HUES64 (cell line): ENCODE data around the gene STAU1.
"Not testable (repeated sequence)": the region's sequence is repeated elsewhere in the genome, so short reads cannot be mapped to it uniquely, and the experiment has no call there.

ENCODE experiments used
- H3K27ac ChIP-seq: 2 replicates; pipeline ENCODE4 v1.7.0; 2013; ENCODE audit warnings: low read depth, low read length, inconsistent platforms
- H3K27me3 ChIP-seq: 2 replicates; pipeline ENCODE4 v1.6.1; 2013; ENCODE audit warnings: mild to moderate bottlenecking, low read length; ENCODE audit not compliant: insufficient read depth
- H3K36me3 ChIP-seq: 2 replicates; pipeline ENCODE4 v1.6.1; 2013; ENCODE audit warnings: mild to moderate bottlenecking, low read length; ENCODE audit not compliant: insufficient read depth
- H3K4me1 ChIP-seq: 2 replicates; pipeline ENCODE4 v1.6.1; 2013; ENCODE audit warnings: mild to moderate bottlenecking, low read length, moderate library complexity; ENCODE audit not compliant: insufficient read depth
- H3K4me3 ChIP-seq: 2 replicates; pipeline ENCODE4 v1.5.1; 2013; ENCODE audit warnings: mild to moderate bottlenecking, low read length, moderate library complexity
- H3K9ac ChIP-seq: 2 replicates; pipeline ENCODE4 v1.6.1; 2013; ENCODE audit warnings: mild to moderate bottlenecking, low read depth, low read length
- H3K9me3 ChIP-seq: 2 replicates; pipeline ENCODE4 v1.6.1; 2013; ENCODE audit warnings: low read depth, low read length; ENCODE audit not compliant: insufficient read depth
- WGBS: fragments of 150-250, 120-280 bp; methylation state at CpG from one replicate; pipeline ENCODE4 v1.1.7; 2013; ENCODE audit warnings: missing lambda C conversion rate; 5-methylcytosine and 5-hydroxymethylcytosine counted together

The STAU1 gene

GRCh38 chr20:49112596-49113274, 75.4 kb downstream of the STAU1 start:
- Histone ChIP-seq H3K4me3 (no peak overlapping the region), H3K4me1 (no peaks in the 10 kb centered on the region), H3K27me3 (no peaks in the 10 kb centered on the region), H3K9me3 (no peaks in the 10 kb centered on the region), H3K9ac (no peak overlapping the region), H3K27ac (no peak overlapping the region), H3K36me3 (peaks cover 58% of the 10 kb centered on the region)
- 95% methylated on average over 14 of the region's 15 CpGs for WGBS

DNA sequence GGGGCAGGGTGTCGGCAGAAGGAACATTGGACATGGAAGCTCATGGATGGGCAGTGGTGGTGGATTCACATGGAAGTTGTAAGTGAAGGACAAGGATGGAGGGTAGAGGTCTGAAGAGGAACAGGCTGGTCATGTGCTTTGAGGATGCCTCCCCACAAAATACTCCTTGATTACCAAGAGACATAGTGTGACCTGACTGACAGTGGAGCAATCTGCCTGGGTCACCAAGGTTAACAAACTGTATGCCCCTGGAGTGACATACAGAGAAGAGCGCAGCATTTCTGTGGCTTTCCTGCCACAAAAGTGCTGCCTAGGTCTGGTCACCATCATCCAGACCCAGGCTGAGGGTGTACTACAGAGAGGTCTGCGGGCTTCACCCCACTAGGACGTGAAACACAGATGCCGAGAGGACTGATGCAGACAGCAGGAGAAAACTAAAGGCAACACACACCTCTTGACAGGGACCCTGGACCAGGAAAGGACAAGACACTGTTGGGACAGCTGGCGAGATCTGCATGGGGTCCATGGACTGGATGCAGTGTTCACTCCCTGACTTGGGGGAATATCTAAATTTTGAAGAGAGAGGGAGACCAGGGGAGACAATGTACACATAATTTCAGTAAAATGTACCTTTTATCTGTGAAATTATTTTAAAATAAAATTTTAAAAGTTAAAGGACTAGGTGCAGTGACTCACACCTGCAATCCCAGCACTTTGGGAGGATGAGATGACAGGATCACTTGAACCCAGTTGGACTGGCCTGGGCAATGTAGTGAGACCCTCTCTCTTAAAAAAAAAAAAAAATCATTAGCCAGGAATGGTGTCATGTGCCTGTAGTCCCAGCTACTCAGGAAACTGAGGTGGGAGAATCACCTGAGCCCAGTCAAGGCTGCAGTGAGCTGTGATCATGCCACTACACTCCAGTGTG, 77.1 kb downstream of the STAU1 start:
- Histone ChIP-seq H3K36me3 (peaks cover 41% of the 10 kb centered on the region), H3K27ac (no peak overlapping the region), H3K27me3 (no peaks in the 10 kb centered on the region), H3K9ac (no peak overlapping the region), H3K4me3 (no peak overlapping the region), H3K4me1 (no peaks in the 10 kb centered on the region), H3K9me3 (no peaks in the 10 kb centered on the region)
- 94% methylated on average over 6 of the region's 6 CpGs for WGBS

DNA sequence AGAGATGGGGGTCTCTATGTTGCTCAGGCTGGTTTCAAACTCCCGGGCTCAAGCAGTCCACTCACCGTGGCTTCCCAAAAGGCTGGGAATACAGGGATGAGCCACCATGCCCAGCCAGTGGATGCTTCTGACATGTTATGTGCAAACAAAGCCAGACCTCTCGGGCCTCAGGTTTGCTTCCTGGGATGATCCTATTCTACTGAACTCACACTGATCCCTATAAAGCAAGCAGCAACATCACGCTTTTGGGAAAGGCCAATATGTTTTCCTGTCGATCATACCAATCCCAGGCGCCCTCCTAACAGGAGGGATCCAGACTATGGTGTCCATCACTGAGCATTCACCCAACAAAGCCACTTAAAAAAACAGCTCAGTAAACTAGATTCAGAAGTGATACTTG, 81.8 kb downstream of the STAU1 start:
- 95% methylated on average over 6 of the region's 6 CpGs for WGBS
- H3K4me3 ChIP-seq = no peak overlapping the region
- H3K36me3 ChIP-seq = peaks cover 39% of the 10 kb centered on the region
- H3K27ac ChIP-seq = no peak overlapping the region
- H3K9me3 ChIP-seq = no peaks in the 10 kb centered on the region
- H3K4me1 ChIP-seq = no peaks in the 10 kb centered on the region; the same call in 1 of the 2 replicates
- no peaks in the 10 kb centered on the region for H3K27me3 ChIP-seq
- no peak overlapping the region for H3K9ac ChIP-seq

GRCh38 chr20:49104979-49105547, 83.1 kb downstream of the STAU1 start:
- H3K4me1 ChIP-seq, H3K9me3 ChIP-seq, H3K27ac ChIP-seq, H3K9ac ChIP-seq, H3K27me3 ChIP-seq, H3K4me3 ChIP-seq: not testable (repeated sequence)
- peaks cover 49% of the 10 kb centered on the region for H3K36me3 ChIP-seq
- 96% methylated on average over 11 of the region's 11 CpGs for WGBS

DNA sequence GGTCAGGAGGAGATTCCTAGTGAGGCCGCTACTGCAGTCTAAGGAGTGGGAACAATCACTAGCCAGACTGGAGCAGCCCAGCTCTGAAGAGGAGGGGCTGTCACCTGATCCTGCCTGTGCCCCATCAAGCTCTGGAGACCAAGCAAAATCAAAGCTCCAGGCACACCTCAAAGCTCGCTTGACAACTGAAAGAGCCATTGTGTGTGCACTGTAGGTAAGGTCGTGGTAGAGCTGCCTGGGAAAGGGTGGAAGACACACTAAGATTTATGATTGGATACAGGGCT, 83.8 kb downstream of the STAU1 start:
- peaks cover 53% of the 10 kb centered on the region for H3K36me3 ChIP-seq
- no peaks in the 10 kb centered on the region for H3K27me3 ChIP-seq
- no peak overlapping the region for H3K9ac ChIP-seq
- H3K9me3 ChIP-seq = no peaks in the 10 kb centered on the region
- 93% methylated on average over 3 of the region's 3 CpGs for WGBS
- H3K4me1 ChIP-seq = no peaks in the 10 kb centered on the region; the same call in 1 of the 2 replicates
- no peak overlapping the region for H3K27ac ChIP-seq
- no peak overlapping the region for H3K4me3 ChIP-seq

GRCh38 chr20:49103647-49104364, 84.3 kb downstream of the STAU1 start:
- Histone ChIP-seq H3K9ac (no peak overlapping the region), H3K4me3 (no peak overlapping the region), H3K27ac (no peak overlapping the region), H3K27me3 (no peaks in the 10 kb centered on the region), H3K9me3 (no peaks in the 10 kb centered on the region), H3K4me1 (no peaks in the 10 kb centered on the region; the same call in 1 of the 2 replicates), H3K36me3 (peaks cover 58% of the 10 kb centered on the region)
- WGBS = 94% methylated on average over 7 of the region's 7 CpGs

DNA sequence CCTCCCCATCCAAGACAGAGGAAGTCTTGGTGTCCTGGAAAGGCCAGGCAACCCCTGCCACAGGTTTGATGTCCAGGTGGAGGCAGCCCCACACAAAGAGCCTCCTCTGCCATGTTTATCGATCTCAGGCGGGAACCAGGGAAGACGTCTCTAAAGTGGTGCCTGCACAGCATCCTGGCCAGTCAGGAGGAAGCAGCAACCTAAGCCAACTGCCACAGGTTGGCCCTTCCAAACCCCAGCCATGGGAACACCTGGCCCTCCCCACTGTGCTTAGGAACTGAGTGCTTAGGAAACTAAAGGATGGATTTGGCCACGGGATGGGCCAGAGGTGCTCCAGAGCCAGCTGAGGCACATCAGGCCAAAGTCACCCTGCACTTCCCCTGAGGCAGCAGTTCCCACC, 85.1 kb downstream of the STAU1 start:
- H3K9ac ChIP-seq = no peak overlapping the region
- no peaks in the 10 kb centered on the region for H3K9me3 ChIP-seq
- WGBS = 94% methylated on average over 4 of the region's 4 CpGs
- H3K27ac ChIP-seq = no peak overlapping the region
- peaks cover 66% of the 10 kb centered on the region for H3K36me3 ChIP-seq
- H3K4me3 ChIP-seq = no peak overlapping the region
- no peaks in the 10 kb centered on the region for H3K27me3 ChIP-seq
- no peaks in the 10 kb centered on the region; the same call in 1 of the 2 replicates for H3K4me1 ChIP-seq

DNA sequence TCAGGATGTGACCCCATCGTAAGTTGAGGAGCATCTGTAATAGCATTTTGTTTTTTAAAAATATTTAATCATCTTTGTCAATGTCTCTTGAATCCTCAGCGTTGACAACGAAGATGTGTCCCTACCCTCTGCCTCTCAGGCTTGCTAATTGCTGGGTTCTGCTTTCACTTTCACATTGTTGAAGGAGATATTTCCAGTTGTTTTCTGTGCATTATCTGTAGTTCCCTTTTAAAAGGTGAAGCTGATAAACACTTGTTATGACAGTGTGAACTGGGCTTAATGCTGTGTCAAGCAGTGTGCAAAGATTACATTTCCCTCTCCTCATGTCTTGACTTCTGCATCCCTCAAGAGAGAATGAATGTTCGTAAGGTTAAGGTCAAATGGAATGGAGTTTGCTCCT, 87.2 kb downstream of the STAU1 start:
- H3K9me3 ChIP-seq = no peaks in the 10 kb centered on the region
- H3K4me3 ChIP-seq = no peak overlapping the region
- H3K27ac ChIP-seq = no peak overlapping the region
- peaks cover 82% of the 10 kb centered on the region for H3K36me3 ChIP-seq
- H3K4me1 ChIP-seq = no peaks in the 10 kb centered on the region; the same call in 1 of the 2 replicates
- no peaks in the 10 kb centered on the region for H3K27me3 ChIP-seq
- 98% methylated on average over 3 of the region's 4 CpGs for WGBS
- no peak overlapping the region for H3K9ac ChIP-seq

DNA sequence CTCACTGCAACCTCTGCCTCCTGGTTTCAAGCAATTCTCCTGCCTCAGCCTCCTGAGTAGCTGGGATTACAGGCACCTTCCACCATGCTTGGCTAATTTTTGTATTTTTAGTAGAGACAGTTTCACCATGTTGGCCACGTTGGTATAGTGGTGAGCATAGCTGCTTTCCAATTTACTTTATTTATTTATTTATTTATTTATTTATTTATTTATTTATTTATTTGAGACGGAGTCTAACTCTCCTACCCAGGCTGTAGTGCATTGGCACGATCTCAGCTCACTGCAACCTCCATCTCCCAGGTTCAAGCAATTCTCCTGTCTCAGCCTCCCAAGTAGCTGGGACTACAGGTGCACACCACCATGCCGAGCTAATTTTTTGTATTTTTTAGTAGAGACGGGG, 87.8 kb downstream of the STAU1 start:
- not testable (repeated sequence) for H3K27ac ChIP-seq, H3K9me3 ChIP-seq, H3K4me1 ChIP-seq, H3K27me3 ChIP-seq, H3K9ac ChIP-seq, H3K4me3 ChIP-seq
- H3K36me3 ChIP-seq = peaks cover 89% of the 10 kb centered on the region
- WGBS = 92% methylated on average over 4 of the region's 5 CpGs

DNA sequence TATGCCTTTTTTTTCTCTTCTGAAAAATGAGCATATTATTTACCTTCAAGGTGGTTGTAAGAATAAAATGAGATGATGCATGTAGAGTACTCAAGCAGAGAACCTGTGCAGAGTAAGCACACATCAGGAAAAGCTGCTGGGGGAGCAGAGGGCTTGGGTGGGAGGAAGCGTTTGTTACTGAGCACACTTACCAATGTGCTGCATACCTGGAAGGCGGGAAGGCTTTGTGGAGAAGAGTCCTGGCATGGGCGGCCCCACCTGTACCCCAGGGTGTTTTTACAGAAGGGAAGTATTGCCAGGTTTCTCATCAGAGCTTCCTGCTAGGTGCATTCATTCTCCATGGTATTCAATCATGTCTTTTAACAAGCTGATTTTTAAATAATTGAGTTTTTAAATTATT, 89.1 kb downstream of the STAU1 start:
- no peak overlapping the region for H3K9ac ChIP-seq
- H3K27ac ChIP-seq = no peak overlapping the region
- 89% methylated on average over 3 of the region's 3 CpGs for WGBS
- H3K4me3 ChIP-seq = no peak overlapping the region
- H3K36me3 ChIP-seq = peaks cover 94% of the 10 kb centered on the region
- no peaks in the 10 kb centered on the region for H3K27me3 ChIP-seq
- no peaks in the 10 kb centered on the region for H3K9me3 ChIP-seq
- no peaks in the 10 kb centered on the region; the same call in 1 of the 2 replicates for H3K4me1 ChIP-seq

DNA sequence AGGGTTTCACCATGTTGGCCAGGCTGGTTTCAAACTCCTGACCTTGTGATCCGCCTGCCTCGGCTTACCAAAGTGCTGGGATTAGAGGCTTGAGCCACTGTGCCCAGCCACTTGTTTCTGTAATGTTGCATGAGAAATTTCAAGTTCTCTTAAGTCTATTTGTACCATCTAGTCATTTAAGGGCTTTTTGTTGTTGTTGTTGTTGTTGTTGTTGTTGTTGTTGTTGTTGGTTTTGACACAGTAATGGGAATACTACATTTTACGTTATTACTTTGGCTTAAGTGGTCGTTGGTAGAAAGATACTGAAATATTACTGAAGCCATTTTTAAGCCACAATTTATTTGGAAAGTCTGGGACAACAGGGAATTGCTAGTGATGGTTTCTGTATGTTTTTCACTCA, 90.0 kb downstream of the STAU1 start:
- Histone ChIP-seq H3K9ac (no peak overlapping the region), H3K36me3 (peaks cover 94% of the 10 kb centered on the region), H3K4me1 (no peaks in the 10 kb centered on the region), H3K27ac (no peak overlapping the region), H3K4me3 (no peak overlapping the region), H3K27me3 (no peaks in the 10 kb centered on the region), H3K9me3 (no peaks in the 10 kb centered on the region)
- 95% methylated on average over 4 of the region's 4 CpGs for WGBS
